Heart left ventricle (tissue), 13 donors: ENCODE measurements around the gene DAPK2.

Experiments
- POLR2A ChIP-seq, 2 donors: fragments of 450-650 bp; IDR thresholded peaks; one replicate each; pipeline ENCODE4 v1.6.1; 2017; ENCODE audit warnings: antibody characterized with exemption in 2 of 2, mild to moderate bottlenecking in 2 of 2, moderate library complexity in 2 of 2
- TF ChIP-seq, protein P1 (sequence below), 12 donors: fragments of 200-600 bp; sonication (generic) in 4 of 12; IDR thresholded peaks; one replicate each; pipeline versions ENCODE4 v1.5.0 to v1.8.0; 2018 to 2022; ENCODE audit warnings: antibody characterized with exemption in 12 of 12, mild to moderate bottlenecking in 5 of 12
- donor health status: ischemic (EF 13 %, LVEDD 7.1; RV severe dilation, severe dysfunction).
- donor health status: DM: no; HTN: yes; CAD: no.
- donor health status: DM: no; HTN: no; CAD: no.
- donor health status: ischemic (EF 25% LVEDD 6.9; RV normal size, moderate dysfunction).
- donor health status: ischemic (EF 25% LVEDD 5.7; RV mildly dilated, moderate dysfunction).
- donor health status: ischemic (EF 35%, LVEDD 5.7; RV mildly dilated, moderate dysfunction).
- donor health status: nonischemic (EF 11% LVEDD 7.7; RV severe dilation, severe dysfunction).
- donor health status: DM: yes; HTN: yes; CAD: no.
- donor health status: PGD.
- donor health status: ischemic (EF 29% LVEDD 5.4; RV normal size, mild dysfunction).
- donor health status: nonischemic (EF 23%, LVEDD 6.1; RV moderate dilation, normal function).

DNA sequence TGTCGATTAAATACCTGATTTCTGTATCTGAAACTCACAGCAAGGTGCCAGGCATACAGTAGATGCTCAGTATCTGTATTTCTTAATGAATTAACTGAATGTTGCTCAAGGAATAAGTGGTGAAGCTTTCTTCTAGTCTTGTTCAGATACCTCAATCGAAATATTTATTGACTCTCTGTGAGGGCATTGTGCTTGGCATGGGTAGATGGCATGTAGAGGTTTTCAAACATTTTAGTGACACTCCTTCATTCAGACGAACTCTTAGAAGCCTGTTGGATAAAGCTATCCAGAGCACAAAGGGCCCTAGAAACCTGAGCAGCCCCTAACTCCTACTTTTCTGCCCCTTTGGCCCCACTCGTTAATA is 49.1 kb upstream of the DAPK2 start:
- TF ChIP-seq, protein P1, sequence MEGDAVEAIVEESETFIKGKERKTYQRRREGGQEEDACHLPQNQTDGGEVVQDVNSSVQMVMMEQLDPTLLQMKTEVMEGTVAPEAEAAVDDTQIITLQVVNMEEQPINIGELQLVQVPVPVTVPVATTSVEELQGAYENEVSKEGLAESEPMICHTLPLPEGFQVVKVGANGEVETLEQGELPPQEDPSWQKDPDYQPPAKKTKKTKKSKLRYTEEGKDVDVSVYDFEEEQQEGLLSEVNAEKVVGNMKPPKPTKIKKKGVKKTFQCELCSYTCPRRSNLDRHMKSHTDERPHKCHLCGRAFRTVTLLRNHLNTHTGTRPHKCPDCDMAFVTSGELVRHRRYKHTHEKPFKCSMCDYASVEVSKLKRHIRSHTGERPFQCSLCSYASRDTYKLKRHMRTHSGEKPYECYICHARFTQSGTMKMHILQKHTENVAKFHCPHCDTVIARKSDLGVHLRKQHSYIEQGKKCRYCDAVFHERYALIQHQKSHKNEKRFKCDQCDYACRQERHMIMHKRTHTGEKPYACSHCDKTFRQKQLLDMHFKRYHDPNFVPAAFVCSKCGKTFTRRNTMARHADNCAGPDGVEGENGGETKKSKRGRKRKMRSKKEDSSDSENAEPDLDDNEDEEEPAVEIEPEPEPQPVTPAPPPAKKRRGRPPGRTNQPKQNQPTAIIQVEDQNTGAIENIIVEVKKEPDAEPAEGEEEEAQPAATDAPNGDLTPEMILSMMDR (IDR thresholded peaks at IDR 0.05): no peak
- no peak for TF ChIP-seq POLR2A (IDR thresholded peaks at IDR 0.05)
